HepG2 (cell line): ENCODE results near the gene EPC2. TPM values are rescaled to one million over a fixed set of nuclear protein-coding genes. Genes with fewer than 3 reads are reported as not detected.
A peak's percentile ranks its signal among the peaks of the same experiment; 100 is the strongest.

ENCODE experiments used
- ATAC-seq: fragments of 200-7000 bp; cut with Tn5 transposase; 3 replicates; pipeline ENCODE4 v1.9.1; 2020; ENCODE audit warnings: mild to moderate bottlenecking, moderate library complexity
- BruUV-seq: library from RNA; stranded (reverse); fragments of 400-500 nt; replicated peaks from 2 replicates; lab custom pipeline; 2021; lab: Mats Ljungman, UMichigan
- CTCF ChIA-PET: fragments of 300-600 bp; formaldehyde crosslinking; extraction: SDS; loops from one replicate; lab custom pipeline; 2021; ENCODE audit warnings: low total read pairs, inconsistent platforms, low intra/inter-chr PET ratio; lab: Yijun Ruan, JAX
- POLR2A ChIA-PET: fragments of 350-600 bp; sonication (Branson Sonifier 250); formaldehyde crosslinking; loops from one replicate; lab custom pipeline; 2020; ENCODE audit warnings: antibody characterized with exemption, inconsistent platforms; lab: Yijun Ruan, JAX
- DNase-seq: peaks from one replicate; pipeline ENCODE4 v3.0.0-alpha.2; 2015; ENCODE audit warnings: low spot score
- FAIRE-seq: peaks from 3 replicates; lab custom pipeline; 2011; peaks lifted over from hg19 to GRCh38; lab: Jason Lieb, UNC
- H2AFZ ChIP-seq: one replicate; pipeline ENCODE4 v1.6.1; 2011; ENCODE audit warnings: low read length, inconsistent platforms
- H3K27ac ChIP-seq: fragments of 300-600 bp; 3 replicates; pipeline ENCODE4 v1.8.0; 2011; ENCODE audit warnings: mixed run types, mild to moderate bottlenecking, mixed read lengths, low read length, inconsistent platforms; ENCODE audit not compliant: insufficient read depth; ENCODE audit errors: extremely low read length
- H3K27me3 ChIP-seq, 2 experiments: fragments of 200-600 bp in 1 of 2; 2 replicates in 1 of 2; 3 replicates in 1 of 2; pipeline versions ENCODE4 v1.6.0 to v1.8.0; 2011; ENCODE audit warnings: low read length in 2 of 2, mild to moderate bottlenecking in 2 of 2, moderate library complexity in 2 of 2, inconsistent platforms in 1 of 2; ENCODE audit not compliant: insufficient read depth in 2 of 2, control insufficient read depth in 1 of 2
- H3K36me3 ChIP-seq, 2 experiments: fragments of 200-600 bp in 1 of 2; replicated peaks in 1 of 2; 2 replicates in 1 of 2; 3 replicates in 1 of 2; pipeline versions ENCODE4 v1.5.1 to v1.8.0; 2011; ENCODE audit warnings: low read length in 2 of 2, inconsistent platforms in 1 of 2; ENCODE audit not compliant: insufficient read depth in 2 of 2, control insufficient read depth in 1 of 2
- H3K4me1 ChIP-seq: 2 replicates; pipeline ENCODE4 v1.5.1; 2012; ENCODE audit warnings: low read length, inconsistent platforms; ENCODE audit not compliant: insufficient read depth
- H3K4me2 ChIP-seq: 2 replicates; pipeline ENCODE4 v1.6.0; 2011; ENCODE audit warnings: low read depth, low read length, inconsistent platforms
- H3K4me3 ChIP-seq, 3 experiments: fragments of 200-600 bp in 1 of 3; sonication (generic), shearing (Covaris generic) in 1 of 3; replicated peaks in 1 of 3; 2 replicates each; pipeline ENCODE4 v1.5.1; 2011 to 2016; ENCODE audit warnings: low read length in 3 of 3, inconsistent platforms in 2 of 3, low read depth in 2 of 3, mild to moderate bottlenecking in 2 of 3, control low read depth in 1 of 3, mixed read lengths in 1 of 3; ENCODE audit not compliant: insufficient read depth in 1 of 3
- H3K79me2 ChIP-seq: one replicate; pipeline ENCODE4 v1.6.1; 2011; ENCODE audit warnings: low read length, inconsistent platforms; ENCODE audit not compliant: insufficient read depth
- H3K9ac ChIP-seq: 2 replicates; pipeline ENCODE4 v1.6.0; 2011; ENCODE audit warnings: mild to moderate bottlenecking, low read depth, low read length, inconsistent platforms; ENCODE audit not compliant: insufficient read depth
- H3K9me3 ChIP-seq: 2 replicates; pipeline ENCODE4 v1.5.1; 2012; ENCODE audit warnings: mild to moderate bottlenecking, low read length
- H4K20me1 ChIP-seq: 2 replicates; pipeline ENCODE4 v1.6.0; 2011; ENCODE audit warnings: inconsistent platforms, mild to moderate bottlenecking, low read length, moderate library complexity; ENCODE audit not compliant: insufficient read depth
- DNMT1 ChIP-seq: sonication (generic); formaldehyde crosslinking; IDR thresholded peaks from 2 replicates; pipeline ENCODE4 v1.5.1; 2020; ENCODE audit warnings: mild to moderate bottlenecking, missing genetic modification reagents
- KLF11 ChIP-seq: IDR thresholded peaks from 2 replicates; pipeline ENCODE4 v1.6.1; 2016; ENCODE audit warnings: missing compliant biosample characterization
- KMT2A ChIP-seq: sonication (generic); formaldehyde crosslinking; IDR thresholded peaks from 2 replicates; pipeline ENCODE4 v1.4.0; 2020; ENCODE audit warnings: missing genetic modification reagents
- ZNF616 ChIP-seq: sonication (generic); formaldehyde crosslinking; IDR thresholded peaks from 2 replicates; pipeline ENCODE4 v1.5.0; 2020; ENCODE audit warnings: low read depth, mild to moderate bottlenecking, missing genetic modification reagents
- ZNF772 ChIP-seq: sonication (generic); formaldehyde crosslinking; IDR thresholded peaks from 2 replicates; pipeline ENCODE4 v1.5.0; 2020; ENCODE audit warnings: mild to moderate bottlenecking, missing genetic modification reagents
- ZNF775 ChIP-seq: sonication (generic); formaldehyde crosslinking; IDR thresholded peaks from 2 replicates; pipeline ENCODE4 v1.4.0; 2020; ENCODE audit warnings: missing genetic modification reagents, mild to moderate bottlenecking, moderate library complexity, borderline replicate concordance
- WGBS: methylation state at CpG from one replicate; pipeline ENCODE4 v1.1.6; 2017; ENCODE audit warnings: low lambda C conversion rate; 5-methylcytosine and 5-hydroxymethylcytosine counted together
- in situ Hi-C: cut with HindIII; loops from 2 replicates; pipeline ENCODE4 v1.10.0; 2017; ENCODE audit warnings: low pct_unique_long_range_greater_than_20kb; ENCODE audit not compliant: extremely low pct_ligation_motif_present
- intact Hi-C: fragments of 100-400 bp; cut with micrococcal nuclease; formaldehyde crosslinking; loops from one replicate; pipeline ENCODE4 v1.10.0; 2022; ENCODE audit not compliant: unreplicated experiment
- polyA plus RNA-seq, 8 experiments: library from polyadenylated mRNA; depleted of rRNA in 3 of 8; stranded (reverse) in 7 of 8; unstranded in 1 of 8; fragments of >200 nt; fragmentation: Illumina TruSeq in 4 of 8; extraction: Trizol in 4 of 8; gene quantifications; 2 replicates each; pipeline versions ENCODE4 v1.2.1 to v1.2.3, GENCODE V29; 2011 to 2016; ENCODE audit warnings: low read depth in 4 of 8, missing spikeins in 1 of 8, mixed read lengths in 1 of 8; ENCODE audit not compliant: insufficient read depth in 1 of 8
- total RNA-seq, 5 experiments: library from RNA; depleted of rRNA; stranded (reverse); fragments of >200 nt; fragmentation: Illumina TruSeq; extraction: Trizol; gene quantifications; 2 replicates each; pipeline ENCODE4 v1.2.3, GENCODE V29; 2016; ENCODE audit warnings: low read depth in 1 of 5
- TF ChIP-seq, protein P1 (sequence below), 2 experiments: IDR thresholded peaks; 2 replicates each; pipeline ENCODE4 v1.6.1; 2011 to 2012; ENCODE audit warnings: low read length in 2 of 2, borderline replicate concordance in 1 of 2, low read depth in 1 of 2, mild to moderate bottlenecking in 1 of 2, moderate library complexity in 1 of 2
- TF ChIP-seq, protein P2 (sequence below): sonication (generic); formaldehyde crosslinking; IDR thresholded peaks from 2 replicates; pipeline ENCODE4 v1.8.1; 2023; ENCODE audit warnings: mild to moderate bottlenecking, moderate library complexity, missing genetic modification reagents
- TF ChIP-seq, protein P3 (sequence below): sonication (generic); formaldehyde crosslinking; IDR thresholded peaks from 2 replicates; pipeline ENCODE4 v1.8.0; 2022; ENCODE audit warnings: missing genetic modification reagents, mild to moderate bottlenecking, inconsistent platforms, borderline replicate concordance
- TF ChIP-seq, protein P4 (sequence below): sonication (generic); formaldehyde crosslinking; IDR thresholded peaks from 2 replicates; pipeline ENCODE4 v1.4.0; 2020; ENCODE audit warnings: missing genetic modification reagents

Gene EPC2
- total and polyA plus RNA-seq, 2 of the 13 experiments (the other 11 are each of a cell fraction or from before 2014, with no cell fraction given), result 20.5 to 22.0 TPM

DNA sequence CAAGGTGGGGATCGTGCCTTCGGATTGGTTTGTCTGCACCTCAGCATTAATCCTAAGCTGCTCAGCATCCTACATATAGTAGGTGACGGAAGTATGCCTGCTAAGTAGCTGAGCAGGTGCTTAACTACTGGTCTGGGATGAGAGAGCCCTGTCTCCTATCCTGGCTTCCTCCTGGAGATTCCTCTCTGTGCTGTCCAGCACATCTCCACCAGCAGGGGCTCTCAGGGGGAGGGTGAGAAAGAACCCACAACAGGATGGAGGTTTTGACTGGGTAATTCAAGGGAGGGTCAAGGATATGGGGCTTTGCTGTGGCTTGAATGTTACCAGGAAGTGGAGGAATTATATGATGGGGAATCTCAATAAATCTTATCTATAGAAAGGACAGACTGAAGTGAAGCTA lies 185.1 kb downstream of the EPC2 start:
- no peaks in the 10 kb centered on the region for H3K79me2 ChIP-seq
- in situ Hi-C loops (no loop called here), intact Hi-C loops (no loop called here)
- TF ChIP-seq, protein P1, sequence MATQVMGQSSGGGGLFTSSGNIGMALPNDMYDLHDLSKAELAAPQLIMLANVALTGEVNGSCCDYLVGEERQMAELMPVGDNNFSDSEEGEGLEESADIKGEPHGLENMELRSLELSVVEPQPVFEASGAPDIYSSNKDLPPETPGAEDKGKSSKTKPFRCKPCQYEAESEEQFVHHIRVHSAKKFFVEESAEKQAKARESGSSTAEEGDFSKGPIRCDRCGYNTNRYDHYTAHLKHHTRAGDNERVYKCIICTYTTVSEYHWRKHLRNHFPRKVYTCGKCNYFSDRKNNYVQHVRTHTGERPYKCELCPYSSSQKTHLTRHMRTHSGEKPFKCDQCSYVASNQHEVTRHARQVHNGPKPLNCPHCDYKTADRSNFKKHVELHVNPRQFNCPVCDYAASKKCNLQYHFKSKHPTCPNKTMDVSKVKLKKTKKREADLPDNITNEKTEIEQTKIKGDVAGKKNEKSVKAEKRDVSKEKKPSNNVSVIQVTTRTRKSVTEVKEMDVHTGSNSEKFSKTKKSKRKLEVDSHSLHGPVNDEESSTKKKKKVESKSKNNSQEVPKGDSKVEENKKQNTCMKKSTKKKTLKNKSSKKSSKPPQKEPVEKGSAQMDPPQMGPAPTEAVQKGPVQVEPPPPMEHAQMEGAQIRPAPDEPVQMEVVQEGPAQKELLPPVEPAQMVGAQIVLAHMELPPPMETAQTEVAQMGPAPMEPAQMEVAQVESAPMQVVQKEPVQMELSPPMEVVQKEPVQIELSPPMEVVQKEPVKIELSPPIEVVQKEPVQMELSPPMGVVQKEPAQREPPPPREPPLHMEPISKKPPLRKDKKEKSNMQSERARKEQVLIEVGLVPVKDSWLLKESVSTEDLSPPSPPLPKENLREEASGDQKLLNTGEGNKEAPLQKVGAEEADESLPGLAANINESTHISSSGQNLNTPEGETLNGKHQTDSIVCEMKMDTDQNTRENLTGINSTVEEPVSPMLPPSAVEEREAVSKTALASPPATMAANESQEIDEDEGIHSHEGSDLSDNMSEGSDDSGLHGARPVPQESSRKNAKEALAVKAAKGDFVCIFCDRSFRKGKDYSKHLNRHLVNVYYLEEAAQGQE (IDR thresholded peaks at IDR 0.05; ENCODE audit: borderline replicate concordance in 1 of 2, low read depth in 1 of 2, low read length in 2 of 2), result peak in 1 of 2 experiments; percentile 33; a peak in 1 of 4 replicates
- no peak for TF ChIP-seq KLF11 (CRISPR knock-in tag)
- ATAC-seq, result peak; percentile 90
- ChIA-PET CTCF (no interaction called here), POLR2A (no interaction called here)
- 15% methylated on average over 3 of the region's 3 CpGs for WGBS
- no peak for DNase-seq
- H3K27me3 ChIP-seq, result peaks cover 2 to 25% of the 10 kb centered on the region in 2 experiments; a peak in 3 of 5 replicates
- H3K9ac ChIP-seq, result no peak overlapping the region
- no peak overlapping the region for H3K4me3 ChIP-seq
- no TSS peak for BruUV-seq
- H3K4me1 ChIP-seq, result no peaks in the 10 kb centered on the region
- H3K27ac ChIP-seq, result no peak overlapping the region
- no peaks in the 10 kb centered on the region for H4K20me1 ChIP-seq
- H3K36me3 ChIP-seq, result no peaks in the 10 kb centered on the region
- FAIRE-seq, result no peak
- H3K9me3 ChIP-seq, result no peaks in the 10 kb centered on the region
- no peak overlapping the region for H3K4me2 ChIP-seq
- H2AFZ ChIP-seq, result no peak overlapping the region

DNA sequence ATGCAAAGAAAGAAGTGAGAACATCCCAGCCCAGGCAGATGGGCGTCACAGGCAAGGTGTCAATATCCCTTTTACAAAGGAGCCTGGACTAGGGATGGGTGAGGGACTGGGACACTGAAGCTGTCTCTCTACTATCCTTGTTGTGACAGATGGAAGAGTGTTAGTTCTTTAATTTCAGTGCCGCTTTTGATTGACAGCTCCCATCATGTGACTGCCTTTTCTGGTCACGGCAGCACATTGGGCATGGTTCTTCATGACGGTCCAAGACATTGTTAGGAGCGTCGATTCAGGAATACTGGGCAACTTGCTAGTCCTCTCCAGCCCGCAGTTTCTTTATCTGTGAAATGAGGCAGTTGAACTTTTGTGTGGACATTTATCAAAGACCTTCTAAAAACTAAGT lies 188.1 kb downstream of the EPC2 start:
- FAIRE-seq (no peak), ATAC-seq (no peak), DNase-seq (no peak)
- in situ Hi-C loops (no loop called here), intact Hi-C loops (no loop called here)
- H3K36me3 ChIP-seq, result no peaks in the 10 kb centered on the region
- no peak overlapping the region for H3K9ac ChIP-seq
- no peak overlapping the region for H3K4me3 ChIP-seq
- H3K27ac ChIP-seq, result no peak overlapping the region
- no peaks in the 10 kb centered on the region for H3K79me2 ChIP-seq
- H3K4me1 ChIP-seq, result no peaks in the 10 kb centered on the region
- H2AFZ ChIP-seq, result no peak overlapping the region
- H3K27me3 ChIP-seq, result peaks cover 2 to 38% of the 10 kb centered on the region in 2 experiments; a peak in 3 of 5 replicates
- CTCF ChIA-PET, result no interaction called here
- no TSS peak for BruUV-seq
- no peaks in the 10 kb centered on the region for H3K9me3 ChIP-seq
- no peak overlapping the region for H3K4me2 ChIP-seq
- WGBS, result 8% methylated on average over 7 of the region's 7 CpGs
- POLR2A ChIA-PET, result no interaction called here
- H4K20me1 ChIP-seq, result no peaks in the 10 kb centered on the region
- no peak for TF ChIP-seq ZNF772 (CRISPR knock-in tag)
- TF ChIP-seq, protein P2, sequence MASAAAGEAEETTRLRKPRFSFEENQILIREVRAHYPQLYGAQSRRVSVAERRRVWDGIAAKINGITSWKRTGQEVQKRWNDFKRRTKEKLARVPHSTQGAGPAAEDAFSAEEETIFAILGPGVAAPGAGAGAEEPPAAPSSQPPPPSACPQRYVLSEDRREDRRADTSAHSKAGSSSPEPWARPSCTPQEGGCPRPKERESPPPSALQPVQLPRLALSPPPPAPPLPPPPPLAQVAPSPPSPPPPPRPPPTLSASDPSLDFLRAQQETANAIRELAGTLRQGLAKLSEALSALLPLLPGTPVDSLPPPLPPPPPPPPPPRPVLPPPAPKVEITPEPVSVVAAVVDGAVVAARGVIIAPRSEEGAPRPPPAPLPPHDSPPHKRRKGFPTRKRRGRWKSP (CRISPR knock-in tag), result no peak
- TF ChIP-seq KMT2A (CRISPR knock-in tag), result no peak
- TF ChIP-seq, protein P3, sequence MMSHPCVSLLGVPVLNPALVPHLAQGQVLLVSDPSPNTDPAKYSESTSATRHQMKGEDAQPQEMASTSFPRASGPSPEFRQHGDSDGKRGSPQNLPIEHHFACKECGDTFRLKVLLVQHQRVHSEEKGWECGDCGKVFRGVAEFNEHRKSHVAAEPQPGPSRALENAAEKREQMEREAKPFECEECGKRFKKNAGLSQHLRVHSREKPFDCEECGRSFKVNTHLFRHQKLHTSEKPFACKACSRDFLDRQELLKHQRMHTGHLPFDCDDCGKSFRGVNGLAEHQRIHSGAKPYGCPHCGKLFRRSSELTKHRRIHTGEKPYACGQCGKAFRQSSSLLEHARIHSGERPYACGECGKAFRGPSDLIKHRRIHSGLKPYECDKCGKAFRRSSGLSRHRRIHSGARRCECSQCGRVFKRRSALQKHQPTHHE (CRISPR knock-in tag), result no peak
- TF ChIP-seq ZNF616 (CRISPR knock-in tag), result no peak
- TF ChIP-seq ZNF775, result no peak
- TF ChIP-seq, protein P4, sequence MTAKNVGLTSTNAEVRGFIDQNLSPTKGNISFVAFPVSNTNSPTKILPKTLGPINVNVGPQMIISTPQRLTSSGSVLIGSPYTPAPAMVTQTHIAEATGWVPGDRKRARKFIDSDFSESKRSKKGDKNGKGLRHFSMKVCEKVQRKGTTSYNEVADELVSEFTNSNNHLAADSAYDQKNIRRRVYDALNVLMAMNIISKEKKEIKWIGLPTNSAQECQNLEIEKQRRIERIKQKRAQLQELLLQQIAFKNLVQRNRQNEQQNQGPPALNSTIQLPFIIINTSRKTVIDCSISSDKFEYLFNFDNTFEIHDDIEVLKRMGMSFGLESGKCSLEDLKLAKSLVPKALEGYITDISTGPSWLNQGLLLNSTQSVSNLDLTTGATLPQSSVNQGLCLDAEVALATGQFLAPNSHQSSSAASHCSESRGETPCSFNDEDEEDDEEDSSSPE (CRISPR knock-in tag), result no peak
- no peak for TF ChIP-seq DNMT1 (CRISPR knock-in tag)
